ENCODE measurements around the gene EEA1. TPM values are rescaled to one million over a fixed set of nuclear protein-coding genes. Genes with fewer than 3 reads are reported as not detected.

EEA1 gene
- total and polyA plus RNA-seq, 2 experiments from 2014 or later, result 19.1 to 20.7 TPM

GRCh38 chr12:92784356-92784755 is 144.7 kb downstream of the EEA1 start:
- no peaks in the 10 kb centered on the region for H3K79me2 ChIP-seq
- no peaks in the 10 kb centered on the region for H3K27me3 ChIP-seq
- TF ChIP-seq EZH2 (IDR thresholded peaks at IDR 0.05; ENCODE audit: borderline replicate concordance) (no peak), CTCF (IDR thresholded peaks at IDR 0.05; ENCODE audit: poor library complexity) (no peak), EZH2phosphoT487 (IDR thresholded peaks at IDR 0.05; ENCODE audit: low read depth, severe bottlenecking, unreplicated experiment) (no peak)
- DNase-seq (ENCODE audit: low spot score), result no peak
- H4K20me1 ChIP-seq (ENCODE audit: insufficient read depth, poor library complexity, severe bottlenecking), result no peaks in the 10 kb centered on the region
- H3K4me1 ChIP-seq (ENCODE audit: insufficient read depth), result no peaks in the 10 kb centered on the region
- no peaks in the 10 kb centered on the region for H3K9me3 ChIP-seq (ENCODE audit: low read depth)
- 55% methylated on average over 1 of the region's 1 CpG for WGBS (ENCODE audit: low lambda C conversion rate, missing lambda C conversion rate)
- no peaks in the 10 kb centered on the region for H3K9me2 ChIP-seq (replicated peaks; ENCODE audit: insufficient read depth)
- peak overlapping the region; percentile 37 for H3K27ac ChIP-seq
- H3K36me3 ChIP-seq (replicated peaks; ENCODE audit: insufficient read depth, low read depth), result no peaks in the 10 kb centered on the region
- H3K4me2 ChIP-seq, result no peak overlapping the region
- no peak overlapping the region for H3K4me3 ChIP-seq
- no peak overlapping the region for H2AFZ ChIP-seq

DNA sequence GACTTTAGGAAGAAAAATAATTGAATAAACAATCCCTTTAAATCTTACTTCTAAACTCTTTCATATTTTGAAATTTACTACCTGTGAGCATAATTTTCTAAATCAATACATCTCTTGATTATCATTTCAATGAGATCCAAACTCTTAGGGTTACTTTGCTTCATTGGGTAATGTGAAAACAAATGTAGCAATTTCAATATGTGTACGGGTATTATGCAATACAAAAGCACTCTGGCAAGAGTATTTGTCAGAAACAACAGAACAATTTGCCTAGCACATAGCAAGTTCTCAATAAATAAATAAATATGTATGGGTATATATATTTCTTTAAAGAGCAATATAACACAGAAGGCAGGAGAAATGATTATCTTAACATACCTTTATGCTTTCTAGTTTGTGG is 149.2 kb downstream of the EEA1 start:
- Histone ChIP-seq H2AFZ (no peak overlapping the region), H4K20me1 (ENCODE audit: insufficient read depth, poor library complexity, severe bottlenecking) (no peaks in the 10 kb centered on the region), H3K4me2 (no peak overlapping the region), H3K4me1 (ENCODE audit: insufficient read depth) (no peaks in the 10 kb centered on the region), H3K27me3 (no peaks in the 10 kb centered on the region), H3K4me3 (no peak overlapping the region), H3K9me2 (replicated peaks; ENCODE audit: insufficient read depth) (no peaks in the 10 kb centered on the region), H3K36me3 (replicated peaks; ENCODE audit: insufficient read depth, low read depth) (no peaks in the 10 kb centered on the region), H3K9me3 (ENCODE audit: low read depth) (no peaks in the 10 kb centered on the region), H3K79me2 (no peaks in the 10 kb centered on the region), H3K27ac (no peak overlapping the region)
- WGBS (ENCODE audit: low lambda C conversion rate, missing lambda C conversion rate), result 85% methylated on average over 1 of the region's 1 CpG
- TF ChIP-seq CTCF (IDR thresholded peaks at IDR 0.05; ENCODE audit: poor library complexity) (no peak), EZH2phosphoT487 (IDR thresholded peaks at IDR 0.05; ENCODE audit: low read depth, severe bottlenecking, unreplicated experiment) (no peak), EZH2 (IDR thresholded peaks at IDR 0.05; ENCODE audit: borderline replicate concordance) (no peak)
- DNase-seq (ENCODE audit: low spot score), result no peak

GRCh38 chr12:92778525-92778924 is 150.6 kb downstream of the EEA1 start:
- H3K27me3 ChIP-seq, result no peaks in the 10 kb centered on the region
- H3K4me3 ChIP-seq, result no peak overlapping the region
- H3K27ac ChIP-seq, result no peak overlapping the region
- DNase-seq (ENCODE audit: low spot score), result no peak
- H3K4me2 ChIP-seq, result no peak overlapping the region
- 93% methylated on average over 3 of the region's 3 CpGs for WGBS (ENCODE audit: low lambda C conversion rate, missing lambda C conversion rate)
- H4K20me1 ChIP-seq (ENCODE audit: insufficient read depth, poor library complexity, severe bottlenecking), result no peaks in the 10 kb centered on the region
- H3K4me1 ChIP-seq (ENCODE audit: insufficient read depth), result no peaks in the 10 kb centered on the region
- H3K9me3 ChIP-seq (ENCODE audit: low read depth), result no peaks in the 10 kb centered on the region
- no peak overlapping the region for H2AFZ ChIP-seq
- TF ChIP-seq CTCF (IDR thresholded peaks at IDR 0.05; ENCODE audit: poor library complexity) (no peak), EZH2 (IDR thresholded peaks at IDR 0.05; ENCODE audit: borderline replicate concordance) (no peak), EZH2phosphoT487 (IDR thresholded peaks at IDR 0.05; ENCODE audit: low read depth, severe bottlenecking, unreplicated experiment) (no peak)
- H3K36me3 ChIP-seq (replicated peaks; ENCODE audit: insufficient read depth, low read depth), result no peaks in the 10 kb centered on the region
- no peaks in the 10 kb centered on the region for H3K79me2 ChIP-seq
- H3K9me2 ChIP-seq (replicated peaks; ENCODE audit: insufficient read depth), result no peaks in the 10 kb centered on the region

DNA sequence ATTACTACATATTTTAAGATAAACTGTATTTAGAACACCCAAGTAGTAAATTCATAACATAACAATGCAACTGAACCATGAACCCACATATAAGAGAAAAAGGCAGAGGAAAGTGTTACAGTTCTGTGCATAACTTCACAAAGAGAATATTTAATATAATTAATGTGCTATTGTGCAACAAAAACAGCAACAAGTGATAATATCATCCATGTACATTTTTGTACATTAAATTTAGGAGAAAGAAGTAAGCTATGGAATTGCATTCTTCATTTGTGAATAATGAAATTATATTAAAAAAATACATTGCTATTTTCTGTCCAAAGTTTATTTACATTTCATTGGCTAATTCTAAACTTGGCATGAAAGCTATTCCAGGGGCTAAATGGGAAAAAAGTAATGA is 153.7 kb downstream of the EEA1 start:
- no peaks in the 10 kb centered on the region for H4K20me1 ChIP-seq (ENCODE audit: insufficient read depth, poor library complexity, severe bottlenecking)

More for the DNA sequence above, 153.7 kb downstream of the EEA1 start:
- no peak overlapping the region for H3K4me3 ChIP-seq
- no peaks in the 10 kb centered on the region for H3K9me3 ChIP-seq (ENCODE audit: low read depth)
- no peaks in the 10 kb centered on the region for H3K4me1 ChIP-seq (ENCODE audit: insufficient read depth)
- no peak for DNase-seq (ENCODE audit: low spot score)
- no peaks in the 10 kb centered on the region for H3K36me3 ChIP-seq (replicated peaks; ENCODE audit: insufficient read depth, low read depth)
- H3K27me3 ChIP-seq, result no peaks in the 10 kb centered on the region
- H3K9me2 ChIP-seq (replicated peaks; ENCODE audit: insufficient read depth), result no peaks in the 10 kb centered on the region
- H3K27ac ChIP-seq, result no peak overlapping the region
- no peak overlapping the region for H3K4me2 ChIP-seq
- H2AFZ ChIP-seq, result no peak overlapping the region
- TF ChIP-seq EZH2 (IDR thresholded peaks at IDR 0.05; ENCODE audit: borderline replicate concordance) (no peak), EZH2phosphoT487 (IDR thresholded peaks at IDR 0.05; ENCODE audit: low read depth, severe bottlenecking, unreplicated experiment) (no peak), CTCF (IDR thresholded peaks at IDR 0.05; ENCODE audit: poor library complexity) (no peak)
- no peaks in the 10 kb centered on the region for H3K79me2 ChIP-seq

All from hepatocyte (in vitro differentiated cells).